ENCODE measurements around the gene SULF2. TPM values are rescaled to one million over a fixed set of nuclear protein-coding genes. Genes with fewer than 3 reads are reported as not detected.
A peak's percentile ranks its signal among the peaks of the same experiment; 100 is the strongest.

Gene SULF2
- total and polyA plus RNA-seq, 9 of the 15 experiments (the other 6 are each of a cell fraction or from before 2014, with no cell fraction given) = 0.33 TPM; not detected in 8

- TF ChIP-seq ZNF639 (CRISPR knock-in tag; conservative IDR thresholded peaks at IDR 0.05 in 1 of 2, IDR thresholded peaks at IDR 0.05 in 1 of 2) (no peak), HBP1 (CRISPR knock-in tag; IDR thresholded peaks at IDR 0.05) (0 out of 2 replicates have a peak, but pooled peaks have one; percentile 32), THRB (CRISPR knock-in tag; conservative IDR thresholded peaks at IDR 0.05) (0 out of 2 replicates have a peak, but pooled peaks have one; percentile 52), FOXO4 (CRISPR knock-in tag; IDR thresholded peaks at IDR 0.05) (no peak), ARHGAP35 (IDR thresholded peaks at IDR 0.05; ENCODE audit: partially characterized antibody) (no peak), RERE (CRISPR knock-in tag; IDR thresholded peaks at IDR 0.05; ENCODE audit: borderline replicate concordance) (no peak), ATF4 (CRISPR knock-in tag; IDR thresholded peaks at IDR 0.05) (no peak), TSC22D4 (tag; IDR thresholded peaks at IDR 0.05) (no peak), HIVEP1 (CRISPR knock-in tag; IDR thresholded peaks at IDR 0.05) (no peak), CBX3 (IDR thresholded peaks at IDR 0.05; ENCODE audit: borderline replicate concordance in 1 of 2, low read length in 2 of 2) (no peak)
Observed at GRCh38 chr20:47801079-47801478, 15.8 kb upstream of the SULF2 start (continued).
